K562 (cell line): ENCODE data around the gene RYR1.

Source experiments
- FOXM1 ChIP-seq, 2 experiments: fragments of 450-650 bp in 1 of 2; sonication (generic) in 1 of 2; formaldehyde crosslinking in 1 of 2; IDR thresholded peaks; 2 replicates each; pipeline versions ENCODE4 v1.6.1 to v1.9.0; 2017 to 2022; ENCODE audit warnings: low read depth in 2 of 2, mild to moderate bottlenecking in 2 of 2, missing genetic modification reagents in 1 of 2, moderate library complexity in 1 of 2
- FOXP1 ChIP-seq: sonication (generic); formaldehyde crosslinking; IDR thresholded peaks from 2 replicates; pipeline ENCODE4 v1.8.0; 2022; ENCODE audit warnings: mild to moderate bottlenecking, missing genetic modification reagents
- HDAC2 ChIP-seq: fragments of 450-650 bp; IDR thresholded peaks from 2 replicates; pipeline ENCODE4 v1.6.1; 2016; ENCODE audit warnings: mild to moderate bottlenecking
- MTA1 ChIP-seq: fragments of 450-650 bp; IDR thresholded peaks from 2 replicates; pipeline ENCODE4 v1.6.1; 2017; ENCODE audit warnings: borderline replicate concordance
- POLR2AphosphoS5 ChIP-seq: IDR thresholded peaks from 2 replicates; pipeline ENCODE4 v1.6.1; 2011; ENCODE audit warnings: mild to moderate bottlenecking, low read depth, low read length, moderate library complexity; ENCODE audit not compliant: control insufficient read depth, insufficient read depth
- ZNF311 ChIP-seq: fragments of 250-450 bp; sonication (Bioruptor Pico); IDR thresholded peaks from 2 replicates; pipeline ENCODE4 v1.4.0; 2020; ENCODE audit warnings: mild to moderate bottlenecking, moderate library complexity
- TF ChIP-seq, protein P1 (sequence below): sonication (generic); formaldehyde crosslinking; IDR thresholded peaks from 2 replicates; pipeline ENCODE4 v1.8.0; 2023; ENCODE audit warnings: mild to moderate bottlenecking, missing genetic modification reagents
- TF ChIP-seq, protein P2 (sequence below): sonication (generic); formaldehyde crosslinking; IDR thresholded peaks from 2 replicates; pipeline ENCODE4 v1.8.0; 2022; ENCODE audit warnings: missing genetic modification reagents, mild to moderate bottlenecking, moderate library complexity, borderline replicate concordance
- TF ChIP-seq, protein P3 (sequence below): sonication (generic); formaldehyde crosslinking; IDR thresholded peaks from 2 replicates; pipeline ENCODE4 v1.8.0; 2022; ENCODE audit warnings: mild to moderate bottlenecking, missing genetic modification reagents, borderline replicate concordance

- TF ChIP-seq, protein P1, sequence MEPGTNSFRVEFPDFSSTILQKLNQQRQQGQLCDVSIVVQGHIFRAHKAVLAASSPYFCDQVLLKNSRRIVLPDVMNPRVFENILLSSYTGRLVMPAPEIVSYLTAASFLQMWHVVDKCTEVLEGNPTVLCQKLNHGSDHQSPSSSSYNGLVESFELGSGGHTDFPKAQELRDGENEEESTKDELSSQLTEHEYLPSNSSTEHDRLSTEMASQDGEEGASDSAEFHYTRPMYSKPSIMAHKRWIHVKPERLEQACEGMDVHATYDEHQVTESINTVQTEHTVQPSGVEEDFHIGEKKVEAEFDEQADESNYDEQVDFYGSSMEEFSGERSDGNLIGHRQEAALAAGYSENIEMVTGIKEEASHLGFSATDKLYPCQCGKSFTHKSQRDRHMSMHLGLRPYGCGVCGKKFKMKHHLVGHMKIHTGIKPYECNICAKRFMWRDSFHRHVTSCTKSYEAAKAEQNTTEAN (CRISPR knock-in tag): no peak
- TF ChIP-seq ZNF311 (CRISPR knock-in tag): no peak
- TF ChIP-seq FOXM1 (IDR thresholded peaks at IDR 0.05; ENCODE audit: low read depth): no peak
- no peak for TF ChIP-seq FOXM1 (CRISPR knock-in tag; IDR thresholded peaks at IDR 0.05; ENCODE audit: low read depth)
- TF ChIP-seq, protein P2, sequence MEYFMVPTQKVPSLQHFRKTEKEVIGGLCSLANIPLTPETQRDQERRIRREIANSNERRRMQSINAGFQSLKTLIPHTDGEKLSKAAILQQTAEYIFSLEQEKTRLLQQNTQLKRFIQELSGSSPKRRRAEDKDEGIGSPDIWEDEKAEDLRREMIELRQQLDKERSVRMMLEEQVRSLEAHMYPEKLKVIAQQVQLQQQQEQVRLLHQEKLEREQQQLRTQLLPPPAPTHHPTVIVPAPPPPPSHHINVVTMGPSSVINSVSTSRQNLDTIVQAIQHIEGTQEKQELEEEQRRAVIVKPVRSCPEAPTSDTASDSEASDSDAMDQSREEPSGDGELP (CRISPR knock-in tag): no peak
- TF ChIP-seq MTA1: no peak
- TF ChIP-seq, protein P3, sequence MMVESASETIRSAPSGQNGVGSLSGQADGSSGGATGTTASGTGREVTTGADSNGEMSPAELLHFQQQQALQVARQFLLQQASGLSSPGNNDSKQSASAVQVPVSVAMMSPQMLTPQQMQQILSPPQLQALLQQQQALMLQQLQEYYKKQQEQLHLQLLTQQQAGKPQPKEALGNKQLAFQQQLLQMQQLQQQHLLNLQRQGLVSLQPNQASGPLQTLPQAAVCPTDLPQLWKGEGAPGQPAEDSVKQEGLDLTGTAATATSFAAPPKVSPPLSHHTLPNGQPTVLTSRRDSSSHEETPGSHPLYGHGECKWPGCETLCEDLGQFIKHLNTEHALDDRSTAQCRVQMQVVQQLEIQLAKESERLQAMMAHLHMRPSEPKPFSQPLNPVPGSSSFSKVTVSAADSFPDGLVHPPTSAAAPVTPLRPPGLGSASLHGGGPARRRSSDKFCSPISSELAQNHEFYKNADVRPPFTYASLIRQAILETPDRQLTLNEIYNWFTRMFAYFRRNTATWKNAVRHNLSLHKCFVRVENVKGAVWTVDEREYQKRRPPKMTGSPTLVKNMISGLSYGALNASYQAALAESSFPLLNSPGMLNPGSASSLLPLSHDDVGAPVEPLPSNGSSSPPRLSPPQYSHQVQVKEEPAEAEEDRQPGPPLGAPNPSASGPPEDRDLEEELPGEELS (CRISPR knock-in tag): no peak
- no peak for TF ChIP-seq POLR2AphosphoS5
- TF ChIP-seq FOXP1 (CRISPR knock-in tag): no peak
- no peak for TF ChIP-seq HDAC2
These were observed 138.2 kb downstream of the RYR1 start for GRCh38 chr19:38571682-38572081.
